ENCODE results near the gene ARL16.

The ARL16 gene, protein sequence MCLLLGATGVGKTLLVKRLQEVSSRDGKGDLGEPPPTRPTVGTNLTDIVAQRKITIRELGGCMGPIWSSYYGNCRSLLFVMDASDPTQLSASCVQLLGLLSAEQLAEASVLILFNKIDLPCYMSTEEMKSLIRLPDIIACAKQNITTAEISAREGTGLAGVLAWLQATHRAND

DNA sequence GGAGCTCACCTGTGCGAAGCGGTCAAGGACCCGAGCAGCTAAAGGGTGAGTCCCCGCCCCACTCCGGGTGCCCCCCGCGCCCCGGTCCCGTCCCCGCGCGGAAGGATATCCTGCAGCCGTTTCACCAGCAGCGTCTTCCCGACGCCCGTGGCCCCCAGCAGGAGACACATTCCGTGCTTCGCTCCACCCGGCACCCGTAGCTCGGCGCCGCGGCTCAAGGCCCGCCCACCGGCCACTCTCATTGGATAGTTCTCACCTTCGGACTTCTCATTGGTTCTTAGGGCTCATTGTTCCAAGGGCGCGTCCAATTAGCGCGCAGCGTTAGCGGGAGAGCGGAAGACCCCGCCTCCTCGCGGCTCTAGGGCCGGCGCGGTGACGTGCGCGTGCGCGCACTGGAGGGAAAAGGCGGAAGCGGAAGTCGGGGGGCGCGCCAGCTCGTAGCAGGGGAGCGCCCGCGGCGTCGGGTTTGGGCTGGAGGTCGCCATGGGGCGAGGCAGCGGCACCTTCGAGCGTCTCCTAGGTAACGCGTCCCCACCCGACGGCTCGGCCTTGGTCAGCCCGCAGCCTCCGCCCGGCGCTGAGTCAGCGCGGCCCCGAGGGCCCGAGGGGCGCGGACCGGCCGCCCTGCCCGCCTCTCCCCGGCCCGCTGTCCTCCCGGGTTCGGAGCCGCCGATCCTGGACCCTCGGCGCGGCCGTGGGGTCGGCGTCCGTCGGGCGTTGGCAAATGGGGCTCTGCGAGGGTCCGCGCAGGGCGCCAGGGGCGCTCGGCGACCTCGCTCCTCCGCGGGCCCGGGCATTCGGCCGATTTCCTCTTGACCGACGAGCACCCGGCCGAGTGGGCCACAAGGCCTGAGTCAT lies at the start of gene ARL16, which contains the start of gene HGS:
TSS of gene ARL16 (minus strand) at position 214 of the 858 bp plus-strand sequence. CDS start at position 170, 44 bp downstream.
TSS of gene HGS (plus strand) at position 428 of the 858 bp plus-strand sequence. CDS start at position 484, 56 bp downstream.
- peak within 1 kb of the TSS; percentile 87 for H3K4me3 ChIP-seq (ENCODE audit: low read depth, low read length)

GRCh38 chr17:81727324-81728031 lies 43.9 kb upstream of the ARL16 start:
- H3K4me3 ChIP-seq (ENCODE audit: low read depth, low read length): no peak overlapping the region

- no peak overlapping the region for H3K4me3 ChIP-seq (ENCODE audit: low read depth, low read length)
Measured at GRCh38 chr17:81726004-81726403, 42.4 kb upstream of the ARL16 start.

- no peak overlapping the region for H3K4me3 ChIP-seq (ENCODE audit: low read depth, low read length)
Measured at GRCh38 chr17:81725439-81725838, 41.8 kb upstream of the ARL16 start.

DNA sequence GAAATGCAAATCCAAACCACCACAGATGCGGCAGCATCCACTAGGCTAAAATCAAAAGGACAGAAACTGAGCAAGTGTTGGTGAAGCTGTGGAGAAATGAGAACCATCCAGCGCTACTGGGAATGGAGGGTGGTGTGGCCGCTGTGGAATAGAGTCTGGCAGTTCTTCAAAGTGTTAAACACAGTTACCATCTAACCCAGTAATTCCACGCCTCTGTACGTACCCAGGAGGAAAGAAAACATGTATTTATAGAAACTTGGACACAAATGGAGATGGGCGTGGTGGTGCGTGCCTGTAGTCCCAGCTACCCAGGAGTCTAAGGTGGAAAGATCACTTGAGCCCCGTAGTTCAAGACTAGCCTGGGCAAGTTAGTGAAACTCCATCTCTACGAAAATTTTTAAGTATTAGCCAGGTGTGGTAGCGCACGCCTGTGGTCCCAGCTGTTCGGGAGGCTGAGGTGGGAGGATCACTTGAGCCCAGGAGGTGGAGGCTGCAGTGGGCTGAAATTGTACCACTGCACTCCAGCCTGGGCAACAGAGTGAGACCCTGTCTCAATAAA lies 40.1 kb upstream of the ARL16 start:
- H3K4me3 ChIP-seq (ENCODE audit: low read depth, low read length): no peak overlapping the region

DNA sequence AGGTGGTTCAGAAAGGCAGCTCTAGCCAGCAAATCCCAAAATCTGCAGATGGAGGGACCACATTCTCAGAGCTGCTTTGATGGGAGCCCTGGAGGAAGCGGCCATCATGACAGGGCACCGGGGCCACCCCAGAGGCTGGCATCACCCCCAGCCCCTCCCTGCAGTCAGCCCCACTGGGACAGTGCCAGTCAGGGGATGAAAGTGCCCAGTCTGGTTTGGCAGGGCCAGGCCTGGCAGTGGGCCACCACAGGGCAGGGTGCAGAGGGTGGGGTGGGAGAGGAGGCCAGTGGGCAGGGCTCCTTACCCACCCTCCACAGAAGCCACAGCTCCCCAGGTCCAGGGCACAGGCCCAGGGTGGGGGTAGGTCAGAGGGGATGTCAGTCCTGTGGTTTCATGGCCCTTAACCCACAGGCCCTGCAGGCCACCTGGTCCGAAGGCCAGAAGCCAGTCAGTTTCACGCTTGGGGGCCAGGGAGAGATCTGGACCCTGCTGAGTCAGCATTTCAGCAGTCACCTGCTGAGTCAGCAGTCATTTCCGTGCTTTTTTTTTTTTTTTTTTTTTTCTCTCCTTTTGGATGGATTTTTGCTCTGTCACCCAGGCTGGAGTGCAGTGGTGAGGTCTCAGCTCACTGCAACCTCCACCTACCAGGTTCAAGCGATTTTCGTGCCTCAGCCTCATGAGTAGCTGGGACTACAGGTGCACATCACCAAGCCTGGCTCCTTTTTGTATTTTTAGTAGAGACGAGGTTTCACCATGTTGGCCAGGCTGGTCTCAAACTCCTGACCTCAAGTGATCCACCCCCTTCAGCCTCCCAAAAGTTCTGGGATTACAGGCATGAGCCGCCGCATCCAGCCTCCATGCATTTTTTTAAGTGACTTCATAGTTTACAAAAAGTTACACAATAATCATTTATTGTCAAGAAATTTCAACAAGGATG lies 38.9 kb upstream of the ARL16 start:
- no peak overlapping the region for H3K4me3 ChIP-seq (ENCODE audit: low read depth, low read length)

GRCh38 chr17:81720267-81721071 lies 36.9 kb upstream of the ARL16 start:
- H3K4me3 ChIP-seq (ENCODE audit: low read depth, low read length): no peak overlapping the region

DNA sequence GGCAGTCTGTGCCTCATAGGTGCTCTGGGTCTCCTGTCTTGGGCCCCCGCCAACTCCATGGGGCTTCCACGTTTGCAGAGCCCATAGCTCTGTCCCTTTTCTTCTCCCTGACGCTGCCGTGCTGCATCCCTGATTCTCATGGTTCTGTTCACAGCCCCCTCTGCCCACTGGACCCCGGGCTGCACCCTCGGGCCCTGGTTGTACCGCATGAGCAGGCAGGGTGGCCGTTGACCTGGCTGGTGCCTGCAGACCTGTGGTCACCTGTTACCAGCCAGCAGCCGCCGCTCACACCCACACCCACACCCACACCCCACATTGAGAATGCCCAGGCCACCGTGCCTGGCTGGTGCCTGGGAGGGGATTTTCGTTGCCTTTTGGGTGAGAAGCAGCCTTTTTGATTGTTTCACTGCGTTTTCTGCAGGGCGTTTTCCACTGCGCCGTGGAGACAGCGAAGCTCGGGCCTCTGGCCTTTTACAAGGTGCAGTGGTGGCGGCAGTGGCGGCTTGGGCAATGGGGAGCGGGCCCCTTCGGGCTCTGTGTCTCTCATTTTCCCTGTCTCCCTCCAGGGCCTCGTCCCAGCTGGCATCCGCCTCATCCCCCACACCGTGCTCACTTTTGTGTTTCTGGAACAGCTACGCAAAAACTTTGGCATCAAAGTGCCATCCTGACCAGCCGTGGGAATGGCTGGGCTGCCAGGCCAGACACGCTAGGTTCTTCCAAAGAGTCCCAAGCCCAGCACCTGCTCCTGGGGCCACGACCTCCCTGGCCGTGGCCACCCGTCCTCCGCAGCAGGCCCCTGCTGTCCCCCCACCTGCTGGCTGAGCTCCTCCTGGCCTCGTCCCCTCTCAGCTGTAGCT lies 36.0 kb upstream of the ARL16 start:
- no peak overlapping the region for H3K4me3 ChIP-seq (ENCODE audit: low read depth, low read length)

DNA sequence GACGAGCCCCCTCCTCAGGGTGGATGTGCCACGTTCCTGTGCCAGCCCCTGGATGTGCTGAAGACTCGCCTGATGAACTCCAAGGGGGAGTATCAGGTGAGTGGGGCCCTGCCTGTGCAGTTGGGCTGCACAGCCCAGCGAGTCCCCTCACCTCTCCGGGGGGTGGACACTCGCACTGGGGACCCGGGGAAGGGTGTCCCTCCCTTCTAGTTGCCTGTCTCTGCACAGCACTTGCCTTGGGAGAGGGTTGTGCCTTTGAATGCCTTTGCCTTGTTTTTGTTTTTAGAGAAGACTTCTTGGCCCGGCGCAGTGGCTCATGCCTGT lies 34.1 kb upstream of the ARL16 start:
- H3K4me3 ChIP-seq (ENCODE audit: low read depth, low read length): no peak overlapping the region

GRCh38 chr17:81717049-81717765 lies 33.6 kb upstream of the ARL16 start:
- H3K4me3 ChIP-seq (ENCODE audit: low read depth, low read length): no peak overlapping the region

GRCh38 chr17:81716674-81716996 lies 33.0 kb upstream of the ARL16 start:
- no peak overlapping the region for H3K4me3 ChIP-seq (ENCODE audit: low read depth, low read length)

- no peak overlapping the region for H3K4me3 ChIP-seq (ENCODE audit: low read depth, low read length)
Measured at GRCh38 chr17:81715872-81716673, 32.5 kb upstream of the ARL16 start.

GRCh38 chr17:81715107-81715871 lies 31.7 kb upstream of the ARL16 start:
- no peak overlapping the region for H3K4me3 ChIP-seq (ENCODE audit: low read depth, low read length)

GRCh38 chr17:81714412-81715106 lies 31.0 kb upstream of the ARL16 start:
- H3K4me3 ChIP-seq (ENCODE audit: low read depth, low read length): no peak overlapping the region

- no peak overlapping the region for H3K4me3 ChIP-seq (ENCODE audit: low read depth, low read length)
Measured at GRCh38 chr17:81713556-81714411, 30.2 kb upstream of the ARL16 start.

Data from iPS-11a (cell line).